WERI-Rb-1 (cell line): ENCODE data around the gene MCF2L2.
A peak's percentile ranks its signal among the peaks of the same experiment; 100 is the strongest.
"Not testable (repeated sequence)": the region's sequence is repeated elsewhere in the genome, so short reads cannot be mapped to it uniquely, and the experiment has no call there.

Source experiments
- DNase-seq: peaks from one replicate; pipeline ENCODE4 v3.0.0-alpha.2; 2020
- H3K27ac ChIP-seq: fragments of 250-450 bp; sonication (Bioruptor Pico); 2 replicates; pipeline ENCODE4 v1.5.1; 2020; ENCODE audit warnings: mild to moderate bottlenecking, moderate library complexity
- H3K27me3 ChIP-seq: fragments of 250-450 bp; sonication (Bioruptor Pico); 2 replicates; pipeline ENCODE4 v1.5.1; 2021; ENCODE audit warnings: mild to moderate bottlenecking, low read depth, moderate library complexity; ENCODE audit not compliant: insufficient read depth, severe bottlenecking
- H3K36me3 ChIP-seq: fragments of 250-450 bp; sonication (Bioruptor Pico); 2 replicates; pipeline ENCODE4 v1.5.1; 2020; ENCODE audit warnings: mild to moderate bottlenecking, moderate library complexity
- H3K4me3 ChIP-seq: 2 replicates; pipeline ENCODE4 v1.5.1; 2011; ENCODE audit warnings: low read depth, mild to moderate bottlenecking, control low read depth, low read length
- H3K9me3 ChIP-seq: fragments of 250-450 bp; sonication (Bioruptor Pico); 2 replicates; pipeline ENCODE4 v1.5.1; 2021; ENCODE audit warnings: mild to moderate bottlenecking, moderate library complexity; ENCODE audit not compliant: severe bottlenecking
- TF ChIP-seq, protein P1 (sequence below): IDR thresholded peaks from 2 replicates; pipeline ENCODE4 v1.5.1; 2011; ENCODE audit warnings: low read depth, mild to moderate bottlenecking, control low read depth, inconsistent platforms, low read length

The MCF2L2 gene

DNA sequence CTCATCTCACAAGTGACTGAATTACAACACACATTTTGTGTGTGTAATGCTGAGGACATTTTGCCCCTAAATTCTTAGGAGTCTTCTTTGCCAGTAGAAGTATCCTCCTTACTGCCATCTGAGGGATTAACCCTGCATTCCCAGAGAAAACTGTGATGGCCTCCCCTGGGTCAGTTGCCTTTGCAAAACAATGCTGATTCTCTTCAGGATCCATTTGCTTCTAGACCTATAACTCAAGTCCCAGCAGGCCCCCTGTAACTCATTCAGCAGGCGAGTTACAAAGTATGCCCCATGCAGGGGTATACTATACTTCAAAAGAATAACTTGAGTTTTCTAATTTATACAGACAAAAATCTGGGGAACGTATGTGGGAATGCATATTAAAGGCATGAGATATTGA lies 6.6 kb upstream of the MCF2L2 start:
- no peaks in the 10 kb centered on the region for H3K9me3 ChIP-seq
- no peak for DNase-seq
- H3K36me3 ChIP-seq = no peaks in the 10 kb centered on the region
- peaks cover 8% of the 10 kb centered on the region for H3K27me3 ChIP-seq
- TF ChIP-seq, protein P1, sequence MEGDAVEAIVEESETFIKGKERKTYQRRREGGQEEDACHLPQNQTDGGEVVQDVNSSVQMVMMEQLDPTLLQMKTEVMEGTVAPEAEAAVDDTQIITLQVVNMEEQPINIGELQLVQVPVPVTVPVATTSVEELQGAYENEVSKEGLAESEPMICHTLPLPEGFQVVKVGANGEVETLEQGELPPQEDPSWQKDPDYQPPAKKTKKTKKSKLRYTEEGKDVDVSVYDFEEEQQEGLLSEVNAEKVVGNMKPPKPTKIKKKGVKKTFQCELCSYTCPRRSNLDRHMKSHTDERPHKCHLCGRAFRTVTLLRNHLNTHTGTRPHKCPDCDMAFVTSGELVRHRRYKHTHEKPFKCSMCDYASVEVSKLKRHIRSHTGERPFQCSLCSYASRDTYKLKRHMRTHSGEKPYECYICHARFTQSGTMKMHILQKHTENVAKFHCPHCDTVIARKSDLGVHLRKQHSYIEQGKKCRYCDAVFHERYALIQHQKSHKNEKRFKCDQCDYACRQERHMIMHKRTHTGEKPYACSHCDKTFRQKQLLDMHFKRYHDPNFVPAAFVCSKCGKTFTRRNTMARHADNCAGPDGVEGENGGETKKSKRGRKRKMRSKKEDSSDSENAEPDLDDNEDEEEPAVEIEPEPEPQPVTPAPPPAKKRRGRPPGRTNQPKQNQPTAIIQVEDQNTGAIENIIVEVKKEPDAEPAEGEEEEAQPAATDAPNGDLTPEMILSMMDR = no peak
- H3K27ac ChIP-seq = no peak overlapping the region
- no peak overlapping the region for H3K4me3 ChIP-seq

DNA sequence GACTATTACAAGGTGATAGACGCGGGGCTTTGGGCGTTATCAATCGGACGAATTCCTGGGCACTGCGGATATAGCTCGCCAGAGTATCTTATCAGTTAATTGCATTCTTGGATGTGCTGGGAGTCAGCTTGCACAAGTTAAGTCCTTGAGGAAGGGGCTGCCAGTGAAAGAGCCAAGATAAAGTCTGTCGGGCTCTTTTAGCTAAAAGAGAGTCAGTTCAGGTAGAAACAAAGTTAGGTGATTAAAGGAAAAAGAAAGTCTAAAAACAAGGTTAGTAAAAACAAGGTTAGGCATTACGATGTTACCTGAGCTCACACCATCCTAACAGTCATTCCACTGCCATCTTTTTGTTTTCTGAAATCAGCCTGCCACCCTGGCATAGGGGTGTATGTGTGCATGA lies 6.1 kb upstream of the MCF2L2 start:
- Histone ChIP-seq H3K9me3 (no peaks in the 10 kb centered on the region), H3K4me3 (no peak overlapping the region), H3K27me3 (peaks cover 9% of the 10 kb centered on the region), H3K36me3 (no peaks in the 10 kb centered on the region), H3K27ac (no peak overlapping the region)
- TF ChIP-seq, protein P1 = no peak
- DNase-seq = no peak

DNA sequence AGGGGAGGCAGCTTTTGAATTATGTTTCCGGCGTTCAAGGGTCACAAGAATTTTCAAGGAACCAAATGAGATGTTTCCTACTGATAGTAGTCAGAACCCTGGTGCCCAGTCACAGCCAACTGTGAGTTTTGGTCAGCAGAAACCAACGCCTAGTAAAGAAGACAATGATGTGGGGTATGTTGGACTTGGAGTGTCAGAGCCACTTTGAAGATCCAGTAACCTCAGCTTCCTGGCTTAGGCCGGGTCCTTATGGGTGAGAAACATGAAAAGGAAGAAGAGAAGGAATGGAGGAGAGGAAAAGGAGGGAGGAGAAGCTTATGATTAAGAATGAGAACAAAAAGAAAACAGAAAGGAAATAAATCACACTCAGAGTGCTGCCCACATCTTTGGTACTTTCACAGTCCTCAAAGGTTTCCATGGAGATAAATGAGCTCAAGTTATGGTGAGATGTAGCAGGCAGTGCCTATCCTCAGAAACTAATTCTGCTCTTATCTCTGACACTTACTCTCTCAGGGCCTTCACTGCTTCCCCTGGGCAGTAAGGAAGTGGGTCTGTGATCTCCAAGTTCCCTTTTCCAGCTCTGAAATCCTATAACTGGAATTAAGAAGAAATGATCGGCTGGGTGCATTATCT lies 2.0 kb upstream of the MCF2L2 start:
- DNase-seq = no peak
- H3K9me3 ChIP-seq = no peaks in the 10 kb centered on the region
- no peak overlapping the region for H3K4me3 ChIP-seq
- no peak overlapping the region for H3K27ac ChIP-seq
- TF ChIP-seq, protein P1 = no peak
- H3K27me3 ChIP-seq = peaks cover 34% of the 10 kb centered on the region
- no peaks in the 10 kb centered on the region for H3K36me3 ChIP-seq

DNA sequence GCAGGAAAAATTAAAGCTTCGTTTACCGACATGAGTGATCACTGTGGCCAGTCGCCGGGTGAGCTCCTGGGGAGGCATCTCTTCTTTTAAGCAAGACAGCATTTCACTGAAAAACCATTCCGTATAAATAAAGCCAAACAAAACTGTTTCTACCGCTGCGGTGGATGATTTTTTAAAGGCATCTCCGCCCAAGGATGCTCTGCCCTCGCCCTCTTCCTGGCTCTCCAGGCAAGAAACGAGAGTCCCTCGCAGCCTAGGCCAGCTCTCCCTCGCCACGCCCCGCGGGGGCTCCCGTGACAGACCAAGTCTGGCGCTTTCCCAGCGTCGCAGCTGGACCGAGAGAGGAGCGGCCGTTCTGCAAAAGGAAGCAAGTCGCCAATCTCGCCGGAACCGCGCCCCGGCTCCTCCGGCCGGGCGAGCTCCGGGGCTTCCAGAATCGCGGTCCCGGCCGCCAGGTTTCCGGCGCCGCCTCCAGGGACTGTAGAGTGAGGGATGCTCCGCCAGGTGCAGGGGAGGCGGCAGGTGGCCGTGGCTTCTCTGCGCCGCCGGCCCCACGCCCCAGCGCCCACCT lies 458 bp downstream of the MCF2L2 start:
- DNase-seq = peak; percentile 41
- no peaks in the 10 kb centered on the region for H3K36me3 ChIP-seq
- H3K27ac ChIP-seq = no peak overlapping the region
- H3K27me3 ChIP-seq = peaks cover 27% of the 10 kb centered on the region
- no peaks in the 10 kb centered on the region for H3K9me3 ChIP-seq
- H3K4me3 ChIP-seq = peak overlapping the region; percentile 63
- TF ChIP-seq, protein P1 = no peak

DNA sequence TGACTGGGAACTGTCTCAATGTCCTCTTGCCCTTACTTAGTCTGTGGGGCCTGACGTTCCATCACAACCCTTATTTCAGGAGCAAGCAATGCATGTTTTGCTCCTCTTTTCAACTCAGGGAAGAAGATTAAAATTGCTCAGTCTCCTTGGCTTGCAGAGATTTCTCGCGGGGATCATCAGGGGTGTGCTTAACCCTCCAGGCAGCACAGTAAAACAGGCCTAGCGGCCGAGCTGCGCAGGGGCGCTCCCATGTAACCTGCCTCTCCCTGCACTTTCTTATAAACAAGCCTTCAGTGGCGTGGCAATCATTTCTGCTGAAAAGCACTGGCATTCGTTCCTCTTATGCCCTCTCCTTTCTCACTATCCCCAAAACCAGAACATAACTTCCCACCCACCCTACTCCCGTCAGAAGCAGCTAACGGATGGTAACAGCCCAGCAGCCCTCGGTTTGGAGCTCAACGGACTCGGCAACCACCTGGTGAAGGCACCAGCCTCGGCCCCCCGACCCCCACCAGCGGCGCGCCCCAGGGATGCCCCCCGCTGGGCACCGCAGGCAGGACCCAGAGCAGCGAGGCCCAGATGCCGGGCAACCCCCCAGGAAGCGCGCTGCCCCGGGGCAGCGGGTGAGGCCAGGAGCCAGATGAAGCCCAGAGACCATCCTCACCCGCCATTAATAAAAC lies 1.1 kb downstream of the MCF2L2 start:
- peaks cover 27% of the 10 kb centered on the region for H3K27me3 ChIP-seq
- TF ChIP-seq, protein P1 = no peak
- peak overlapping the region; percentile 63 for H3K4me3 ChIP-seq

DNA sequence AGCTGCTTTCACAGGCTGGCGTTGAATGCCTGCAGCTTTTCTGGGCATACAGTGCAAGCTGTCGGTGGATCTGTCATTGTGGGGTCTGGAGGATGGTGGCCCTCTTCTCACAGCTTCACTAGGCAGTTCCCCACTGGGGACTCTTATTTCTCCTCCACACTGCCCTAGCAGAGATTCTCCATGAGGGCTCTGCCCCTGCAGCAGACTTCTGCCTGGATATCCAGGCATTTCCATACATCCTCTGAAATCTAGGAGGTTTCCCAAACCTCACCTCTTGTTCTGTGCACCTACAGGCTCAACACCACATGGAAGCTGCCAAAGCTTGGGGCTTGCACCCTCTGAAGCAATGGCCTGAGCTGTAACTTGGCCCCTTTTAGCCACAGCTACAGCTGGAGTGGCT lies 9.6 kb downstream of the MCF2L2 start:
- peaks cover 11% of the 10 kb centered on the region for H3K9me3 ChIP-seq

More for the DNA sequence above, 1.1 kb downstream of the MCF2L2 start:
- no peaks in the 10 kb centered on the region for H3K9me3 ChIP-seq
- peak; percentile 38 for DNase-seq
- H3K36me3 ChIP-seq = no peaks in the 10 kb centered on the region
- no peak overlapping the region for H3K27ac ChIP-seq

More for the DNA sequence above, 9.6 kb downstream of the MCF2L2 start:
- DNase-seq, H3K27ac ChIP-seq, H3K27me3 ChIP-seq, H3K36me3 ChIP-seq, H3K4me3 ChIP-seq: not testable (repeated sequence)
